Activated CD4-positive, alpha-beta memory T cell treated with anti-CD3 and anti-CD28 coated beads for 36 hours (primary cell): ENCODE data around the gene ZNF169. TPM values are rescaled to one million over a fixed set of nuclear protein-coding genes. Genes with fewer than 3 reads are reported as not detected.
"Not testable (repeated sequence)": the region's sequence is repeated elsewhere in the genome, so short reads cannot be mapped to it uniquely, and the experiment has no call there.

Source experiments
- CTCF ChIA-PET: fragments of 350-600 bp; sonication (Branson Sonifier 250); formaldehyde crosslinking; loops from one replicate; lab custom pipeline; 2021; ENCODE audit warnings: antibody characterized with exemption, inconsistent platforms; lab: Charles Lee
- POLR2A ChIA-PET: fragments of 350-600 bp; sonication (Branson Sonifier 250); formaldehyde crosslinking; loops from one replicate; lab custom pipeline; 2021; ENCODE audit warnings: antibody characterized with exemption; lab: Charles Lee
- DNase-seq: peaks from one replicate; pipeline ENCODE4 v3.0.0-alpha.2; 2020
- H3K27ac Mint-ChIP-seq: one replicate; pipeline ENCODE4 v1.8.0; 2021; ENCODE audit warnings: mixed read lengths
- H3K27me3 Mint-ChIP-seq: one replicate; pipeline ENCODE4 v1.8.0; 2021; ENCODE audit warnings: mixed read lengths
- H3K36me3 Mint-ChIP-seq: one replicate; pipeline ENCODE4 v1.8.0; 2021; ENCODE audit warnings: mixed read lengths
- H3K4me1 Mint-ChIP-seq: one replicate; pipeline ENCODE4 v1.8.0; 2021; ENCODE audit warnings: low read depth, mixed read lengths
- H3K4me3 Mint-ChIP-seq: one replicate; pipeline ENCODE4 v1.8.0; 2021; ENCODE audit warnings: mild to moderate bottlenecking, mixed read lengths
- H3K9me3 Mint-ChIP-seq: one replicate; pipeline ENCODE4 v1.8.0; 2021; ENCODE audit warnings: mixed read lengths
- intact Hi-C: fragments of 100-400 bp; cut with micrococcal nuclease; formaldehyde crosslinking; loops from one replicate; pipeline ENCODE4 v1.15.1; 2023
- total RNA-seq, 2 experiments: library from RNA; stranded (reverse); gene quantifications; one replicate each; pipeline ENCODE4 v1.2.3, GENCODE V29; 2021

ZNF169 gene
- total RNA-seq, result 1 to 10 TPM; 5.7 to 6.0 TPM

DNA sequence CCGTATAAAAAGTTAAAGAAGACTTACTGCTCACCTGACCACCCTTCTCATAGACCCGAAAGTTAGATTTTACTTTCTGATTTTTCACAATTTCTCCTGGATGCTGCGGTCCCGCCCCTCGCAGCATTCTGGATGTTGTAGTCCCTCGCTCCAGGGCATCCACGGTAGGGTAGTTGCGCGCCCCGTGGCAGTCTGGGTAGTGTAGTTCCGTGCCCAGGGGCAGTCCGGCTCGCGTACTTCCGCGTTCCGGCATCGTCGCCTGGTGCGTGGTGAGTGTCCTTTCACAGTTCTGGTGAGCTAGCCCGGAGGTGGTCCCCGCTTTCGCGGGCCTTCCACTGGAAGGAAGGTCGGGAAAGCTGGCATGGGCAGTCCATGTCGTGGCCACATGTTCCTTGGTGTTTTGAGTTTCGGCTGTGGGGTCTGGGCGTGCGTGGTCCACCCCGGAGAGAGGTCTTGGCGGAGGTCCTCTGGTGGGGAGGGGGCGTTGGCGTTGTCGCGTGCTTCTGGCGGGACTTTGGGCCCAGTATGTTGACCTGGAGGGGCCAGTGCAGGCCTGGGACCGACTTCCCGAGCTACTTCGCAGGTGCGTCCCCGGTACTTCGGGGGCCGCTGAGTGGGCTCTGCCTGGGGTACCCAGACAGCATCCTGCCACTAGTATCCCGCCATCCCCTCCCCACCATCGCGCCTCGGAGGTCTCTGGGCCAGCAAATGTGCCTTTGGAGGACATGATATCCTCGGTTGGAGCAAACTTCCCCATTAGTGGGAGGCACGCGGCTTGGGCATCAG, at the start of gene ZNF169:
Gene ZNF169, plus strand, starts transcription at position 222 of the 786 bp plus-strand sequence. CDS start 19,515 bp downstream, outside the sequence.
- POLR2A ChIA-PET, result no interaction called here
- H3K27me3 Mint-ChIP-seq, result peaks cover 4% of the 10 kb centered on the region
- peak within 1 kb of the TSS; percentile 100 for H3K4me3 Mint-ChIP-seq
- peak within 1 kb of the TSS; percentile 92 for H3K27ac Mint-ChIP-seq
- peak; percentile 94 for DNase-seq
- H3K4me1 Mint-ChIP-seq, result peaks cover 36% of the 10 kb centered on the region
- intact Hi-C loops, result loop anchor here (2.0 kb wide), 1 partner anchor 92 kb away; no protein-coding TSS in a partner anchor
- H3K36me3 Mint-ChIP-seq, result peaks cover 10% of the 10 kb centered on the region
- CTCF ChIA-PET, result no interaction called here
- no peaks in the 10 kb centered on the region for H3K9me3 Mint-ChIP-seq

DNA sequence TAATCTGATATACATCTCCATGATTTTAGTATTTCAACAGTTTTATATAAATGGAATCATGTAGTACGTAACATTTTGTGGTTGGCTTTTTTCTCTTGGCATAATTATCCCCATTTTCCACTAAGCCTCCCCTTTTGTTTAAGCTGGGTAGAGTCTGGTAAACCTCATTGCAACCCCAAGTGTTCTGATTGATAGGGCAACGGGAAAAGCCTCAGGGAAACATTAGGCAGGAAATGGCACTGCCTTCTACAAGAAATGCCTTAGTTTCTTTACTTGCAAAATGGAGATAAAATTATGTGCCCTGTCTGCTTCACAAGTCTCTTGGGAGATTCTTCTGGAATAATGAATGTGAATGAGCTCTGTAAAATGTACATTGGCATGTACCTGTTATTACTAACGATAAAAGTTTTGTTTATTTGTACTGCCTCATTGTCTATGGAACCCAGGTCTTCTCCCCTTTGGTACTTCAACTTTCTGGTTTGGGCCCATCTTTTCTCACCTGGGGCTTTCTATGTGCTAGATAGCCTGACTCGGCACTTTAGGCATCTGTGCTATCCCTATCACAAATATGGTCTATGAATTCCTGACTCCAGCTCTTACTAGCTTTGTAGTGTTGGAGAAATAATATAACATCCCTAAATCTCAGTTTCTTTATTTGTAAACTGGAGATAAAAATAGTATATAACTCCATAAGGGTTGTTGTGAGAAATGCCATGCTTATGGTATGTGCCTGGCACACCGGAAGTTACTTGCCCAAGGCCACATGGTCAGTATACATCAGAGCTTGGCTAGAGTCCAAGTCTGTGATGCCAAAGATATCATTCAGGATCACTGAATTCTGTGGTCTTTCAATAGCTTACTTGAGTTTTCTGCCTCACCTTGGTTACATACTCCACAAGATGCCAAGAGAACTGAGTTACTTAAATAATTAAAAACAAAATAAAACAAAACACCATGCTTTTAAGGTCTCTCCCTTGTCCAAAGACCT, 48.2 kb upstream of the ZNF169 start:
- H3K27ac Mint-ChIP-seq, result no peak overlapping the region
- H3K27me3 Mint-ChIP-seq, result peaks cover 7% of the 10 kb centered on the region
- peaks cover 3% of the 10 kb centered on the region for H3K4me1 Mint-ChIP-seq
- no peaks in the 10 kb centered on the region for H3K36me3 Mint-ChIP-seq
- H3K9me3 Mint-ChIP-seq, result no peaks in the 10 kb centered on the region
- CTCF ChIA-PET, result interaction anchor here (1.0 to 9.3 kb wide), 4 partner anchors 10 to 245 kb away, joined by 3 to 291 read pairs (median 45); no protein-coding TSS in a partner anchor
- intact Hi-C loops, result loop anchor here (5.0 kb wide), 2 partner anchors 44 to 529 kb away; no protein-coding TSS in a partner anchor
- no peak overlapping the region for H3K4me3 Mint-ChIP-seq
- POLR2A ChIA-PET, result no interaction called here
- DNase-seq, result no peak

DNA sequence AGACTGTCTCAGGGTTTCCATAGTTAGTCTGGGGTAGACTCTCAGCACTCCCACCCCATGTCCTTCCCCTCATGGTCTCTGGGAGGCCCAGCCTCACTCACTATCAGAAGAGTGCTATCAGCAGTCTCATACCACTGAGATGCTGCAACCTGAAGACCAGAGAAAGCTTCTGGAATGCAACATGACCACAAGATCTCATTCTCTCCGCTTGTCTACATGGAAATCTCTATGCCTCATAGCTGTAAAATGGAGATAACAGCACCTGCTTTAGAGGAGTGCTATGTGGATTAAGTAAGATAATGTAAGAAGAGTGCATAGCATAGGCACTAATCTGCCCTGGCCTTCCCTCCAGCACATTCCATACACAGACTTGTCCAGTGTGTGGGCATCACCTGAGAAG, 47.0 kb upstream of the ZNF169 start:
- no peak for DNase-seq
- ChIA-PET CTCF (interaction anchor here (0.7 to 9.3 kb wide), 6 partner anchors 14 to 198 kb away, joined by 3 to 291 read pairs (median 14); no protein-coding TSS in a partner anchor), POLR2A (no interaction called here)
- Mint-ChIP-seq H3K4me1 (peaks cover 3% of the 10 kb centered on the region), H3K36me3 (no peaks in the 10 kb centered on the region), H3K27ac (no peak overlapping the region), H3K9me3 (no peaks in the 10 kb centered on the region), H3K4me3 (no peak overlapping the region), H3K27me3 (peaks cover 12% of the 10 kb centered on the region)
- intact Hi-C loops, result loop anchor here (2.0 to 5.0 kb wide), 3 partner anchors 45 to 530 kb away; no protein-coding TSS in a partner anchor

DNA sequence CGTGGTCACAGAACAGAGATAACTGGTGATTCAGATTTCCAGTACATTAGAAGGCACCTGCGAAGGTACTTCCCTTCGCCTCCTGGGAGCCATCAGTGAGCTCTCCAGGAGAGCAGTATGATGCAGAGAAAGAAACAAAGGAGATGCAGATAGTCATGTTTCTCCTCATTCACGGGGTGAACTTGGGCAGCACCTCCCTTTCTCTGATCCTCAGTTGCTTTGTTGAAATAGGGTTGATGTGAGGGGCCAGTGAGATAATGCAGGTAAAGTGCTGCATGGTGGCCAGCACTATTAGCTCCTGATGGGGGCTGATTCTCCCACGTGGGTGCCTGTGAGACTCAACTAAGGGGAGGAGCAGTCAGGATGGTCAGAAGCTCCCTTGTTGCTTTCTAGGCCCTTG, 46.6 kb upstream of the ZNF169 start:
- no peak for DNase-seq
- ChIA-PET POLR2A (no interaction called here), CTCF (interaction anchor here (0.7 to 9.3 kb wide), 17 partner anchors 14 to 531 kb away, joined by 3 to 291 read pairs (median 6); no protein-coding TSS in a partner anchor)
- Mint-ChIP-seq H3K9me3 (no peaks in the 10 kb centered on the region), H3K4me3 (no peak overlapping the region), H3K36me3 (no peaks in the 10 kb centered on the region), H3K27me3 (peaks cover 14% of the 10 kb centered on the region), H3K4me1 (peaks cover 3% of the 10 kb centered on the region), H3K27ac (no peak overlapping the region)
- intact Hi-C loops, result loop anchor here (2.0 to 5.0 kb wide), 3 partner anchors 45 to 530 kb away; no protein-coding TSS in a partner anchor

DNA sequence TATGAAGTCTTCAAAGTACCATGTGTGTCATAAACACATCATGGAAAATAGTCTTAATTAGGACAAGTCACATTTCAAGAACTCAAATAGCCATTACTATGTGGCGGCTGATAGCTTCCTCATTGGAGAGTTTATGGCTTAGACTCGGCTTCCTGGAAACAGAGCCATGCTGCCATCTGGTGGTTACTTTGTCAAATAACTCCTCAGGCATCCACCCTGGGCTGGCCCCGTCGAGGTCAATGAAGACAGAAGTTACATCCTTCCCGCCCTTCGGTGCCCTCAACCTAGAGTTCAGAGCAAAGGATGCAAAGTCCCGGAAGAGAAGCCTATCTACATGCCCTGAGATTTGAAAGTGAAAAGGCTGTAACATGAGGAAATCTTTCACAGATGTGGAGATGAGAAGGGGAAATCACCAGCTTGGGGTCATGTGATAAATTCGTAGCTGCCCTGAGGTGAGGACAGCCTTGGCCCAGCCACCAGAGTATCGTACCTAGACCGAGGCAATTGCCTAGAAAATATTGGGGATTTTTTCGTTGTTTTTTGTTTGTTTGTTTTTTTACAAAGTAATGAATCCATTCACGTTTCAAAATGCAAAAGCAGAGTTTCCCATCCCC, 45.5 kb upstream of the ZNF169 start:
- peak; percentile 82 for DNase-seq
- H3K27me3 Mint-ChIP-seq, result peaks cover 17% of the 10 kb centered on the region
- H3K27ac Mint-ChIP-seq, result no peak overlapping the region
- no peak overlapping the region for H3K4me3 Mint-ChIP-seq
- intact Hi-C loops, result loop anchor here (1.0 to 5.0 kb wide), 5 partner anchors 46 to 531 kb away; no protein-coding TSS in a partner anchor
- H3K4me1 Mint-ChIP-seq, result peaks cover 3% of the 10 kb centered on the region
- no peaks in the 10 kb centered on the region for H3K9me3 Mint-ChIP-seq
- ChIA-PET POLR2A (no interaction called here), CTCF (interaction anchor here (0.6 to 9.3 kb wide), 41 partner anchors 9 to 532 kb away, joined by 3 to 291 read pairs (median 4); no protein-coding TSS in a partner anchor)
- no peaks in the 10 kb centered on the region for H3K36me3 Mint-ChIP-seq

DNA sequence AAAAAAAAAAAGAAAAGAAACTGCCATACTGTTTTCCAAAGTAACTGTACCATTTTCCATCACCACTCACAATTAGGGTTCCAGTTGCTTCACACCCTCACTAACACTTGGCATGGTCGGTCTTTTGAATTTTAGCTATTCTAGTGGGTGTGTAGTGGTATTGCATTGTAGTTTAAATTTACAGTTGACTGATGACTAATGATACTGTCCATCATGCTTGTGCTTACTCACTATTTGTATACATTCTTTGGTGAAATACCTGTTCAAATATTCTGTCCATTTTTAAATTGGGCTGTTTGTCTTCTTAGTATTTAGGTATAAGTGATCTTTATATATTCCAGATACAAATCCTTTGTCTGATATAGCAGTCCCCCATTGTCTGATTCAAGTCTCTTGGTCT, 36.2 kb upstream of the ZNF169 start:
- Mint-ChIP-seq H3K4me3 (no peak overlapping the region), H3K27me3 (peaks cover 15% of the 10 kb centered on the region), H3K27ac (no peak overlapping the region), H3K4me1 (no peaks in the 10 kb centered on the region), H3K9me3 (peaks cover 3% of the 10 kb centered on the region), H3K36me3 (no peaks in the 10 kb centered on the region)
- ChIA-PET CTCF (no interaction called here), POLR2A (no interaction called here)
- intact Hi-C loops, result no loop called here
- DNase-seq, result no peak

DNA sequence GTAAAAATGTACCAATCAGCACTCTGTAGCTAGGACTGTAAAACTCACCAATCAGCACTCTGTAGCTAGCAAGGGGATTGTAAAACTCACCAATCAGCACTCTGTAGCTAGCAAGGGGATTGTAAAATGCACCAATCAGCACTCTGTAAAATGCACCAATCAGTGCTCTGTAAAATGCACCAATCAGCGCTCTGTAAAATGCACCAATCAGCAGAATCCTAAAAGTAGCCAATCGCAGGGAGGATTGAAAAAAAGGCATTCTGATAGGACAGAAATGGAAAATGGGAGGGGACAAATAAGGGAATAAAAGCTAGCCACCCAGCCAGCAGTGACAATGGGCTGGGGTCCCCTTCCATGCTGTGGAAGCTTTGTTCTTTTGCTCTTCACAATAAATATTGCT, 33.7 kb upstream of the ZNF169 start:
- H3K4me3 Mint-ChIP-seq, intact Hi-C loops, H3K27ac Mint-ChIP-seq, H3K36me3 Mint-ChIP-seq, DNase-seq, POLR2A ChIA-PET, H3K4me1 Mint-ChIP-seq, H3K9me3 Mint-ChIP-seq: not testable (repeated sequence)
- CTCF ChIA-PET, result interaction anchor here (0.6 to 3.0 kb wide), 4 partner anchors 11 to 159 kb away, joined by 3 to 15 read pairs (median 4); no protein-coding TSS in a partner anchor
- peaks cover 23% of the 10 kb centered on the region for H3K27me3 Mint-ChIP-seq

DNA sequence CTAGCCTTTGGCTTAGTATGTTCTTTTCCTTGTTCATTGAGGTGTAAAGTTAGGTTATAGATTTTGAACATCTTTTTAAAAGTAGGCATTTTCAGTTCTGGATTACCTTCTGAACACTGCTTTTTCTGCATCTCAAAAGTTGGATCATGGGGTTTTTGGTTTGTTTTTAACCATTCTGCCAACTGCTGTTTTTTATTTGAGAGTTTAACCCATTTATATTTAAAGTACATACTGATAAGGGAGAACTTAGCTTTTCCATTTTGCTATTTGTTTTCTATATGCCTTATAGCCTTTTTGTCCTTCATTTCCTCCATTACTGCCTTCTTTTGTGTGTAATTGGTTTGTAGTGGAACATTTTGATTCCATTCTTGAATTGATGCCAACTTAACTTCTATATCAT, 30.5 kb upstream of the ZNF169 start:
- no peak for DNase-seq
- Mint-ChIP-seq H3K27ac (no peak overlapping the region), H3K4me3 (no peak overlapping the region), H3K4me1 (no peaks in the 10 kb centered on the region), H3K36me3 (no peaks in the 10 kb centered on the region), H3K9me3 (peaks cover 3% of the 10 kb centered on the region), H3K27me3 (peaks cover 23% of the 10 kb centered on the region)
- POLR2A ChIA-PET, result no interaction called here
- intact Hi-C loops, result no loop called here
- CTCF ChIA-PET, result no interaction called here

DNA sequence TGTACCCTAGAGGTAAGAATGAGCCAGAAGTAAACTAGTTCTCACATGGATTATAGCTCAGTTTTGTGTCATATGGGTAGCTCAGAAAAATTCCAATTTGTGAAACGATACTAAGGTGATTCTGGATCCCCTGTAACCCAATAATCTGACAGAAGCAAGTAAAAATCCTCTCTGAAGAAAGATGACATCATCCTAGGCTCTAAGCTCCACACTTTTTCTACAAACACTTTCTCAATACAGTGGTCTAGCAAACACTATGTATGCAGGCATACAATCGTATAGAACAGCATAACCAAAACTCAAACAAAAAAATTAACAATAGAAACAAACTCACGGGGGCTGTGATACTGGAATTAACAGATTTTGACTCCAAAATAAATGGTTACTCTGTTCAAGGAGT, 26.7 kb upstream of the ZNF169 start:
- DNase-seq, result no peak
- POLR2A ChIA-PET, result no interaction called here
- H3K4me3 Mint-ChIP-seq, result no peak overlapping the region
- peaks cover 19% of the 10 kb centered on the region for H3K27me3 Mint-ChIP-seq
- no peak overlapping the region for H3K27ac Mint-ChIP-seq
- CTCF ChIA-PET, result no interaction called here
- no peaks in the 10 kb centered on the region for H3K9me3 Mint-ChIP-seq
- no peaks in the 10 kb centered on the region for H3K4me1 Mint-ChIP-seq
- intact Hi-C loops, result no loop called here
- no peaks in the 10 kb centered on the region for H3K36me3 Mint-ChIP-seq

DNA sequence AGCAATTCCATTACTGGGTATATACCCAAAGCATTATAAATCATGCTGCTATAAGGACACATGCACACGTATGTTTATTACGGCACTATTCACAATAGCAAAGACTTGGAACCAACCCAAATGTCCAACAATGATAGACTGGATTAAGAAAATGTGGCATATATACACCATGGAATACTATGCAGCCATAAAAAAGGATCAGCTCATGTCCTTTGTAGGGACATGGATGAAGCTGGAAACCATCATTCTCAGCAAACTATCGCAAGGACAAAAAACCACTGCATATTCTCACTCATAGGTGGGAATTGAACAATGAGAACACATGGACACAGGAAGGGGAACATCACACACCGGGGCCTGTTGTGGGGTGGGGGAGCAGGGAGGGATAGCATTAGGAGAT, 18.0 kb upstream of the ZNF169 start:
- H3K36me3 Mint-ChIP-seq, H3K4me1 Mint-ChIP-seq, POLR2A ChIA-PET, H3K4me3 Mint-ChIP-seq, DNase-seq, H3K27me3 Mint-ChIP-seq, intact Hi-C loops, H3K27ac Mint-ChIP-seq, CTCF ChIA-PET, H3K9me3 Mint-ChIP-seq: not testable (repeated sequence)

DNA sequence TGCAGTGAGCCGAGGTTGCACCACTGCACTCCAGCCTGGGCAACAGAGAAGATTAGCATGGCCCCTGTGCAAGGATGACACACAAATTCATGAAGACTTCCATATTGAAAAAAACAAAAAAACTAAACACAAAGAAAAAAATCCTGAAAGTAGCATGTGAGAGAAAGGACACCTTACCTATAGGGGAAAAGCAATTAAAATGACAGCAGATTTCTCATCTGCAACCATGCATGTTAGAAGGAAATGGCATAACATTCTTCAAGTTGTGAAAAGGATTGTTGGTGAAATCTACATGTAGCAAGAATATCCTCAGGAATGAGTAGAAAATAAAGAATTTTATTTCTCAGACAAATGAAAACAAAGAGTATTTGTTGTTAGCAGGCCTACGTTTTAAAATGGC, 13.4 kb upstream of the ZNF169 start:
- Mint-ChIP-seq H3K4me1 (peaks cover 7% of the 10 kb centered on the region), H3K27me3 (peaks cover 6% of the 10 kb centered on the region), H3K27ac (no peak overlapping the region), H3K4me3 (no peak overlapping the region), H3K9me3 (no peaks in the 10 kb centered on the region), H3K36me3 (no peaks in the 10 kb centered on the region)
- ChIA-PET POLR2A (no interaction called here), CTCF (no interaction called here)
- no peak for DNase-seq
- intact Hi-C loops, result no loop called here
